Dendritic cell treated with granulocyte-macrophage colony-stimulating factor and Interleukin-4, amounts not matched to agents 40 ng/mL and 50 ng/mL, for 4 days (primary cell): Measurements from ENCODE around the gene TMEM134.
"Not testable (repeated sequence)": the region's sequence is repeated elsewhere in the genome, so short reads cannot be mapped to it uniquely, and the experiment has no call there.

Experiments used
- H3K27ac Mint-ChIP-seq: one replicate; pipeline ENCODE4 v1.8.0; 2022; ENCODE audit warnings: mild to moderate bottlenecking, mixed read lengths
- H3K27me3 Mint-ChIP-seq: one replicate; pipeline ENCODE4 v1.8.0; 2022; ENCODE audit warnings: mild to moderate bottlenecking, mixed read lengths
- H3K36me3 Mint-ChIP-seq: one replicate; pipeline ENCODE4 v1.8.0; 2022; ENCODE audit warnings: low read depth, mixed read lengths
- H3K4me1 Mint-ChIP-seq: one replicate; pipeline ENCODE4 v1.8.0; 2022; ENCODE audit warnings: low read depth, mixed read lengths
- H3K4me3 Mint-ChIP-seq: one replicate; pipeline ENCODE4 v1.8.0; 2022; ENCODE audit warnings: mild to moderate bottlenecking, moderate library complexity, mixed read lengths
- H3K9me3 Mint-ChIP-seq: one replicate; pipeline ENCODE4 v1.8.0; 2022; ENCODE audit warnings: mixed read lengths
- intact Hi-C: fragments of 100-400 bp; cut with micrococcal nuclease; formaldehyde crosslinking; loops from one replicate; pipeline ENCODE4 v1.15.0; 2022

The TMEM134 gene

GRCh38 chr11:67484847-67485311 lies 15.8 kb upstream of the TMEM134 start:
- Mint-ChIP-seq H3K4me1 (peaks cover 48% of the 10 kb centered on the region), H3K36me3 (peaks cover 60% of the 10 kb centered on the region), H3K27ac (peak overlapping the region; percentile 89), H3K9me3 (no peaks in the 10 kb centered on the region), H3K27me3 (no peaks in the 10 kb centered on the region), H3K4me3 (peak overlapping the region; percentile 74)
- intact Hi-C loops = no loop called here

GRCh38 chr11:67483831-67484665 lies 15.0 kb upstream of the TMEM134 start:
- peak overlapping the region; percentile 96 for H3K27ac Mint-ChIP-seq
- intact Hi-C loops = loop anchor here (1.0 to 2.0 kb wide), 3 partner anchors 15 to 41 kb away; partner anchors contain the start of genes CORO1B and TMEM134
- peaks cover 48% of the 10 kb centered on the region for H3K4me1 Mint-ChIP-seq
- no peaks in the 10 kb centered on the region for H3K27me3 Mint-ChIP-seq
- H3K36me3 Mint-ChIP-seq = peaks cover 52% of the 10 kb centered on the region
- peak overlapping the region; percentile 91 for H3K4me3 Mint-ChIP-seq
- H3K9me3 Mint-ChIP-seq = no peaks in the 10 kb centered on the region

DNA sequence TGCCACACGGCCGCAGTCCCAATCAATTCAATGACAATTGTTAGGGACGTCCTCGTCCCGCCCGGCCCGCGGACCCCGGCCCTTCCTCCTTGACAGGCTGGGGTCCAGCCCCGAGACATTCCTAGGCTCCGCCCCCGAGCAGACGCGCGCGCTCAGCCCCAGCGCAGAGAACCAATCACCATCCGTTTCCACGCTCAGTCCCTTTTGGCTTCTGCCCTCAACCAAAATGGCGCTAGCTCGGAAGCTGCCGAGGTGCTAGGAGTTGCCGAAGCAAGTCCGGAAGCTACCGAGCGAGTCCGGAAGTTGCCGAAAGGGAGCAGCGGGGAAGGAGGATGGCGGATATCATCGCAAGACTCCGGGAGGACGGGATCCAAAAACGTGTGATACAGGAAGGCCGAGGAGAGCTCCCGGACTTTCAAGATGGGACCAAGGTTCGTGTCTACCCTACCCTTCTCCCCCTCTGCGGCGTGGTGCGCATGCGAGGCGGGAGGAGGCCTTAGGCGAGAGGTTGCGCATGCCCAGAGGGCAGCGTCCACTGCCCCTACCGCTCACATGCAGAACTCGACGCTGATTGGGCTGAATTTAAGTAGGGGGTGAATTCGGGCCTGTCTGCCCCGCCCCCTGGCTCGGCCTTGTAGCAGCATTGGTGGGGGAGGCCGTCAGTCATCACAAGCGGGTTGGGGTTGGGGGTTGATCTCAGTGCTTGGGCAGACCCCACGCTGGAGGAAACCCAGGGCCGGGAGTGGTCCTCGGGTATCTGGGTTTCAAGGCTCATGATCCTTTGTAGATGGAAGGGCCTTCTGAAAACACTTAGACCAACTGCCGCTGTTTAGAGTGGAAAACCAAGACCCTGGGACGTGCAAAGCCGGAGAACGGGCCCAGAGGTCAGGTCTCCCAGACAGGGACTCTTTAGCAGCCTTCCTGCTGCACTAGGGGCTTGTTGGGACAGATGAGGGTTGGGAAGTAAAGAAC lies 14.1 kb upstream of the TMEM134 start, which contains the start of gene AIP:
TSS of gene AIP (plus strand) at position 200 of the 972 bp plus-strand sequence. CDS start at position 333, 133 bp downstream.
- Mint-ChIP-seq H3K9me3 (no peaks in the 10 kb centered on the region), H3K4me1 (peaks cover 47% of the 10 kb centered on the region), H3K36me3 (peaks cover 42% of the 10 kb centered on the region), H3K4me3 (peak within 1 kb of the TSS; percentile 91), H3K27ac (peak within 1 kb of the TSS; percentile 96), H3K27me3 (peaks cover 3% of the 10 kb centered on the region)
- intact Hi-C loops = loop anchor here (1.0 to 2.0 kb wide), 3 partner anchors 14 to 40 kb away; partner anchors contain the start of genes CORO1B and TMEM134

DNA sequence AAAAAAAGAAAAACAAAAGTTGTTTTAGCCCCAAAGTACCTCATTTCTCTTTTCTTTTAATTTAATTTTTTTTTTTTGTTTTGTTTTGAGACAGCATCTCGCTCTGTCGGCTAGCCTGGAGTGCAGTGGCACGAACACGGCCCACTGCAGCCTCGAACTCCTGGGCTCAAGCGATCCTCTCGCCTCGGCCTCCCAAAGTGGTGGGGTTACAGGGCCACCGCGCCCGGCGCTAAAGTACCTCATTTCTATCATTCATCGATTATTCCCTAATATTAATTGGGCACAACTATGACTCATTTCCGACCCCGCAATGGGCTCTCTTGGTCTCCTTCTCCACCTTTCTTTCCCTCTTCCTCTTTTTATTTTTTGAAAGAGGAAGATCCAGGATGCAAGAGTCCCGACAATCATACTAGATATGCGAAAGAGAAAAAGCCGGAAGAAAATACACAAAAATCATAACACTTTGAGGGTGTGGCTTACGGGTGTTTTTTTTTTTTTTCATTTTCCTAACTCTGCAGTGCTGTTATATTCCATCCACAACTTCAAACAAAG lies 13.3 kb upstream of the TMEM134 start:
- Mint-ChIP-seq H3K36me3 (peaks cover 35% of the 10 kb centered on the region), H3K27ac (peak overlapping the region; percentile 96), H3K9me3 (no peaks in the 10 kb centered on the region), H3K27me3 (peaks cover 8% of the 10 kb centered on the region), H3K4me1 (peaks cover 43% of the 10 kb centered on the region), H3K4me3 (peak overlapping the region; percentile 91)
- intact Hi-C loops = loop anchor here (2.0 kb wide), 1 partner anchor 14 kb away; the partner anchor contains the start of gene TMEM134

GRCh38 chr11:67477344-67478050 lies 8.4 kb upstream of the TMEM134 start:
- H3K36me3 Mint-ChIP-seq, intact Hi-C loops, H3K4me1 Mint-ChIP-seq, H3K9me3 Mint-ChIP-seq, H3K4me3 Mint-ChIP-seq, H3K27ac Mint-ChIP-seq: not testable (repeated sequence)
- H3K27me3 Mint-ChIP-seq = peaks cover 16% of the 10 kb centered on the region

DNA sequence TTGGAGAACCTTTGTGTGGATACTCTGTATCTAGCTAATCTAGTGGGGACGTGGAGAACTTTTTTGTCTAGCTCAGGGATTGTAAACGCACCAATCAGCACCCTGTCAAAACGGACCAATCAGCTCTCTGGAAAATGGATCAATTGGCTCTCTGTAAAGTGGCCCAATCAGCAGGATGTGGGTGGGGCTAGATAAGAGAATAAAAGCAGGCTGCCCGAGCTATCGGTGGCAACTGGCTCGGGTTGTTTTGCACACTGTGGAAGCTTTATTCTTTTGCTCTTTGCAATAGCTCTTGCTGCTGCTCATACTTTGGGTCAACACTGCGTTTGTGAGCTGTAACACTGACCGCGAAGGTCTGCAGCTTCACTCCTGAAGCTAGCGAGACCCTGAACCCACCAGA lies 7.6 kb upstream of the TMEM134 start:
- H3K36me3 Mint-ChIP-seq, H3K4me1 Mint-ChIP-seq, H3K4me3 Mint-ChIP-seq, intact Hi-C loops, H3K27ac Mint-ChIP-seq, H3K9me3 Mint-ChIP-seq: not testable (repeated sequence)
- peaks cover 19% of the 10 kb centered on the region for H3K27me3 Mint-ChIP-seq

DNA sequence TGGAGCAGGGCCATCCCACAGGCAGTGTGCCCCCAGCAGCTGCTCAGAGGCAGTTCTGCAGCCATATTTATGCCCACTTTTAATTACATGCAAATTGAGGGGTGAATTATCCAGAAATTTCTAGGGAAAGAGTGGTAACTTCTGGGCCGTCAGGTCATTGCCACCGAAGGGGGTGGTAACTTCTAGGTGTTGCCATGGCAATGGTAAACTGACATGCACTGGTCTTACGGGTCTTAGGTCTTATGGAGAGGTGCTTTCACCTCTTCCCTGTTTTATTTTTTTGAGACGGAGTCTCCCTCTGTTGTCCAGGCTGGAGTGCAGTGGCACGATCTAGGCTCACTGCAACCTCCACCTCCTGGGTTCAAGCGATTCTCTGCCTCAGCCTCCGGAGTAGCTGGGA lies 3.8 kb upstream of the TMEM134 start:
- peaks cover 13% of the 10 kb centered on the region for H3K27me3 Mint-ChIP-seq
- H3K36me3 Mint-ChIP-seq = peaks cover 8% of the 10 kb centered on the region
- H3K9me3 Mint-ChIP-seq = no peaks in the 10 kb centered on the region
- intact Hi-C loops = no loop called here
- H3K4me3 Mint-ChIP-seq = no peak overlapping the region
- H3K4me1 Mint-ChIP-seq = peaks cover 31% of the 10 kb centered on the region
- H3K27ac Mint-ChIP-seq = no peak overlapping the region

DNA sequence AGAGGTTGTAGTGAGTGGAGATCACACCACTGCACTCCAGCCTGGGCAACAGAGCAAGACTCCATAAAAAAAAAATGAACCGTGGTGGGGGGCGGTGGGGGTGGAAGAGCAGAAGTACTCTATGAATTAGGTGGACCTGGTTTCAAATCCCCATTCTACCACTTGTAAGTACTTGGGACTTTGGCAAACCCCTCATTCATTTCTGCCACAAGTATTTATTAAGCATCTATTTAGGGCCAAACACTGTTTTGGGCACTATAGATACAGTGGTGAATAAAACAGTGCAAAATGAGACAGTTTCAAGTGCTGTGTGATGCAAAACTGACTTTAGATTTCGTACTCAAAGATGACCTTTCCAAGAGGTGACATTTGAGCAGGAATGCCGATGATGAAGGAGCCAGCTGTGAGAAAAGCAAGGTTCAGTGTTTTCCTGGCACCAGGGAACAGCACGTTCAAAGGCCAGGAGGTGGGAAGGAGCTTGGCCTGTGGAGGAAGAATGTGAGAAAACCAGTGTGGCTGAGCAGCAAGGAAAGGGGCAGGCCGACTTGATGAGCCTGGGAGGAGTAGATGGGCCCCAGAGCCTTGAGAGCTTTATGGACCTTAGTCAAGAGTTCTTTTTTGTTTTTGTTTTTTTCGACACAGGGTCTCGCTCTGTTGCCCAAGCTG lies 1.4 kb upstream of the TMEM134 start:
- Mint-ChIP-seq H3K27me3 (peaks cover 10% of the 10 kb centered on the region), H3K4me3 (no peak overlapping the region), H3K4me1 (peaks cover 49% of the 10 kb centered on the region), H3K27ac (peak overlapping the region; percentile 82), H3K9me3 (no peaks in the 10 kb centered on the region), H3K36me3 (peaks cover 23% of the 10 kb centered on the region)
- intact Hi-C loops = no loop called here

DNA sequence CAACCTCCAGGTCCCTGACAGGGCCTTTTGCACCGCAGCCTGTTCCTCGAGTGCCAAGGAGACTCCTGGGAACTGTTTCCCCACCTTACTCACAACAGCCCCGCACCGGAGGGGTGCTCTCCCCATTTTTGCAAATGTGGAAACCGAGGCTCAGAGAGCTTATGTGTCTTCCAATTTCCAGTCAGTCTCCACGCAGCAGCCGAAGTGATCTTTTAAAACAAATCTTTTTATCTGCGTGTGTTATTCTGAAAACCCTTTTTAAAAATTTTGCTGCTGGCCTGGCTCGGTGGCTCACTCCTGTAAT lies 409 bp upstream of the TMEM134 start:
- Mint-ChIP-seq H3K36me3 (peaks cover 33% of the 10 kb centered on the region), H3K4me1 (peaks cover 59% of the 10 kb centered on the region), H3K4me3 (peak overlapping the region; percentile 87), H3K27ac (peak overlapping the region; percentile 82), H3K9me3 (no peaks in the 10 kb centered on the region), H3K27me3 (peaks cover 10% of the 10 kb centered on the region)
- intact Hi-C loops = loop anchor here (2.0 to 5.0 kb wide), 6 partner anchors 13 to 79 kb away; partner anchors contain the start of genes AIP, CDK2AP2, CORO1B and PITPNM1

- intact Hi-C loops = loop anchor here (2.0 to 5.0 kb wide), 6 partner anchors 14 to 78 kb away; partner anchors contain the start of genes AIP, CDK2AP2, CORO1B and PITPNM1
- Mint-ChIP-seq H3K4me1 (peaks cover 69% of the 10 kb centered on the region), H3K27me3 (peaks cover 10% of the 10 kb centered on the region), H3K27ac (peak overlapping the region; percentile 82), H3K4me3 (peak overlapping the region; percentile 87), H3K9me3 (no peaks in the 10 kb centered on the region), H3K36me3 (peaks cover 34% of the 10 kb centered on the region)
Observed at GRCh38 chr11:67468456-67468758, 644 bp downstream of the TMEM134 start.

DNA sequence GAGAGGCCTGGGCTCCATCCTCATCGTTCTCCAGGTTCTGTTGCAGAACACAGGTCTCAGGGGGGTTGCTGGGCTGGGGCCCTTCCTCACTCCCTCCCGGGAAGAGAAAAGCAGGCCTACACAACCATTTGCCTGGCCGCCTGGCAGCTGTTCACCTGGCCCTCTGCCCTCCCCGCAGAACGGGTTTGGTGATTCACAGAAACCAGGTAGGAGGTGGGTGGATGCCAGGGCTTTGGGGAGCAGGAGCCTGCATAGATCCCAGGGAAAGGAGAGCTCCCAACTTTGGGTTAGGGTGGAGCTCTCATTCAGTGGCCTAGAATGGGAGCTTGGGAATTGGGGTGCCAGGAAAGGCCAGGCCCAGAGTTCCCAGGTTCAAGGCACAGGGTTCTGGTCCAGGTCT lies 995 bp downstream of the TMEM134 start:
- peaks cover 10% of the 10 kb centered on the region for H3K27me3 Mint-ChIP-seq
- peak overlapping the region; percentile 82 for H3K27ac Mint-ChIP-seq
- H3K4me1 Mint-ChIP-seq = peaks cover 69% of the 10 kb centered on the region
- peaks cover 34% of the 10 kb centered on the region for H3K36me3 Mint-ChIP-seq
- intact Hi-C loops = loop anchor here (2.0 to 5.0 kb wide), 6 partner anchors 15 to 77 kb away; partner anchors contain the start of genes AIP, CDK2AP2, CORO1B and PITPNM1
- peak overlapping the region; percentile 87 for H3K4me3 Mint-ChIP-seq
- no peaks in the 10 kb centered on the region for H3K9me3 Mint-ChIP-seq

- Mint-ChIP-seq H3K27me3 (peaks cover 10% of the 10 kb centered on the region), H3K36me3 (peaks cover 34% of the 10 kb centered on the region), H3K9me3 (no peaks in the 10 kb centered on the region), H3K4me3 (peak overlapping the region; percentile 87), H3K27ac (peak overlapping the region; percentile 8), H3K4me1 (peaks cover 69% of the 10 kb centered on the region)
- intact Hi-C loops = loop anchor here (5.0 kb wide), 2 partner anchors 40 kb away; partner anchors contain the start of genes CDK2AP2, PITPNM1 and RPS6KB2
Observed at GRCh38 chr11:67466962-67467771, 1.9 kb downstream of the TMEM134 start.
